Left lung (tissue), 10 donors: ENCODE results near the gene AHDC1. TPM values are rescaled to one million over a fixed set of nuclear protein-coding genes. Genes with fewer than 3 reads are reported as not detected.

Source experiments
- ATAC-seq: fragments of 200-7000 bp; cut with Tn5 transposase; one replicate; pipeline ENCODE4 v1.9.1; 2020; ENCODE audit warnings: moderate library complexity
- DNase-seq, 4 donors: peaks; one replicate each; pipeline ENCODE4 v3.0.0-alpha.2; 2013 to 2020
- H3K27ac ChIP-seq, 2 donors: fragments of 200-600 bp; sonication (generic) in 1 of 2; one replicate each; pipeline versions ENCODE4 v1.5.0 to v1.8.0; 2020 to 2021
- H3K27me3 ChIP-seq, 2 donors: fragments of 200-600 bp; sonication (generic) in 1 of 2; one replicate each; pipeline versions ENCODE4 v1.5.0 to v1.8.0; 2020 to 2021
- H3K36me3 ChIP-seq, 2 donors: fragments of 200-600 bp; sonication (generic) in 1 of 2; one replicate each; pipeline versions ENCODE4 v1.5.0 to v1.8.0; 2020 to 2021
- H3K4me1 ChIP-seq, 2 donors: fragments of 200-600 bp; one replicate each; pipeline ENCODE4 v1.8.0; 2021
- H3K4me3 ChIP-seq, 2 donors: fragments of 200-600 bp; sonication (generic) in 1 of 2; one replicate each; pipeline versions ENCODE4 v1.5.0 to v1.8.0; 2020 to 2021; ENCODE audit warnings: mild to moderate bottlenecking in 1 of 2
- H3K9me3 ChIP-seq, 2 donors: fragments of 200-600 bp; sonication (generic) in 1 of 2; one replicate each; pipeline versions ENCODE4 v1.5.0 to v1.8.0; 2020 to 2021
- intact Hi-C, 2 donors: fragments of 100-400 bp; cut with DNase I; formaldehyde crosslinking; loops; one replicate each; pipeline versions ENCODE4 v1.11.2 to v1.14.2; 2022
- polyA plus RNA-seq, 6 donors: library from polyadenylated mRNA; unstranded; fragments of 120-200 nt; gene quantifications; one replicate each; pipeline ENCODE4 v1.2.1, GENCODE V29; 2013; ENCODE audit not compliant: insufficient read length in 6 of 6
- total RNA-seq, 2 donors: library from RNA; stranded (reverse); fragmentation: NEBNext Ultra II Directional; extraction: Animal tissue kit (Norgen Biotek cat#: 25700); gene quantifications; one replicate each; pipeline ENCODE4 v1.2.1, GENCODE V29; 2021
- TF ChIP-seq, protein P1 (sequence below), 2 donors: fragments of 200-600 bp; sonication (generic) in 1 of 2; IDR thresholded peaks; one replicate each; pipeline versions ENCODE4 v1.5.0 to v1.8.0; 2021; ENCODE audit warnings: antibody characterized with exemption in 2 of 2
- donor health status: DM: no; HTN: yes; CAD: no.
- donor health status: DM: no; HTN: no; CAD: no.

Gene AHDC1
- total and polyA plus RNA-seq, 8 donors, result 32.2 to 48.8 (median 41.2) TPM

- no peaks in the 10 kb centered on the region for H3K36me3 ChIP-seq
- intact Hi-C loops, result no loop called here
- TF ChIP-seq, protein P1, sequence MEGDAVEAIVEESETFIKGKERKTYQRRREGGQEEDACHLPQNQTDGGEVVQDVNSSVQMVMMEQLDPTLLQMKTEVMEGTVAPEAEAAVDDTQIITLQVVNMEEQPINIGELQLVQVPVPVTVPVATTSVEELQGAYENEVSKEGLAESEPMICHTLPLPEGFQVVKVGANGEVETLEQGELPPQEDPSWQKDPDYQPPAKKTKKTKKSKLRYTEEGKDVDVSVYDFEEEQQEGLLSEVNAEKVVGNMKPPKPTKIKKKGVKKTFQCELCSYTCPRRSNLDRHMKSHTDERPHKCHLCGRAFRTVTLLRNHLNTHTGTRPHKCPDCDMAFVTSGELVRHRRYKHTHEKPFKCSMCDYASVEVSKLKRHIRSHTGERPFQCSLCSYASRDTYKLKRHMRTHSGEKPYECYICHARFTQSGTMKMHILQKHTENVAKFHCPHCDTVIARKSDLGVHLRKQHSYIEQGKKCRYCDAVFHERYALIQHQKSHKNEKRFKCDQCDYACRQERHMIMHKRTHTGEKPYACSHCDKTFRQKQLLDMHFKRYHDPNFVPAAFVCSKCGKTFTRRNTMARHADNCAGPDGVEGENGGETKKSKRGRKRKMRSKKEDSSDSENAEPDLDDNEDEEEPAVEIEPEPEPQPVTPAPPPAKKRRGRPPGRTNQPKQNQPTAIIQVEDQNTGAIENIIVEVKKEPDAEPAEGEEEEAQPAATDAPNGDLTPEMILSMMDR (IDR thresholded peaks at IDR 0.05), result no peak
- DNase-seq (no peak), ATAC-seq (no peak)
- H3K4me1 ChIP-seq, result peaks cover 5 to 21% of the 10 kb centered on the region in 2 donors
- H3K4me3 ChIP-seq, result no peak overlapping the region
- H3K27ac ChIP-seq, result no peak overlapping the region
- H3K27me3 ChIP-seq, result no peaks in the 10 kb centered on the region
- no peaks in the 10 kb centered on the region for H3K9me3 ChIP-seq
Observed at GRCh38 chr1:27515626-27516025, 88.3 kb downstream of the AHDC1 start.

- no peak overlapping the region for H3K4me3 ChIP-seq
- H3K36me3 ChIP-seq, result no peaks in the 10 kb centered on the region
- peak overlapping the region in 1 of 2 donors; percentile 49 for H3K27ac ChIP-seq
- ATAC-seq, result peak; percentile 54
- intact Hi-C loops, result no loop called here
- H3K4me1 ChIP-seq, result peaks cover 5 to 14% of the 10 kb centered on the region in 2 donors
- TF ChIP-seq, protein P1 (IDR thresholded peaks at IDR 0.05), result no peak
- no peak for DNase-seq
- H3K9me3 ChIP-seq, result no peaks in the 10 kb centered on the region
- H3K27me3 ChIP-seq, result no peaks in the 10 kb centered on the region
Observed at GRCh38 chr1:27513958-27514357, 90.0 kb downstream of the AHDC1 start.

- H3K9me3 ChIP-seq, result no peaks in the 10 kb centered on the region
- H3K27me3 ChIP-seq, result no peaks in the 10 kb centered on the region
- no peaks in the 10 kb centered on the region for H3K36me3 ChIP-seq
- H3K4me1 ChIP-seq, result peaks cover 5 to 14% of the 10 kb centered on the region in 2 donors
- DNase-seq, result no peak
- no peak overlapping the region for H3K4me3 ChIP-seq
- ATAC-seq, result peak; percentile 35
- intact Hi-C loops, result no loop called here
- H3K27ac ChIP-seq, result peak overlapping the region in 1 of 2 donors; percentile 49
- TF ChIP-seq, protein P1 (IDR thresholded peaks at IDR 0.05), result no peak
Observed at GRCh38 chr1:27513528-27513927, 90.4 kb downstream of the AHDC1 start.

DNA sequence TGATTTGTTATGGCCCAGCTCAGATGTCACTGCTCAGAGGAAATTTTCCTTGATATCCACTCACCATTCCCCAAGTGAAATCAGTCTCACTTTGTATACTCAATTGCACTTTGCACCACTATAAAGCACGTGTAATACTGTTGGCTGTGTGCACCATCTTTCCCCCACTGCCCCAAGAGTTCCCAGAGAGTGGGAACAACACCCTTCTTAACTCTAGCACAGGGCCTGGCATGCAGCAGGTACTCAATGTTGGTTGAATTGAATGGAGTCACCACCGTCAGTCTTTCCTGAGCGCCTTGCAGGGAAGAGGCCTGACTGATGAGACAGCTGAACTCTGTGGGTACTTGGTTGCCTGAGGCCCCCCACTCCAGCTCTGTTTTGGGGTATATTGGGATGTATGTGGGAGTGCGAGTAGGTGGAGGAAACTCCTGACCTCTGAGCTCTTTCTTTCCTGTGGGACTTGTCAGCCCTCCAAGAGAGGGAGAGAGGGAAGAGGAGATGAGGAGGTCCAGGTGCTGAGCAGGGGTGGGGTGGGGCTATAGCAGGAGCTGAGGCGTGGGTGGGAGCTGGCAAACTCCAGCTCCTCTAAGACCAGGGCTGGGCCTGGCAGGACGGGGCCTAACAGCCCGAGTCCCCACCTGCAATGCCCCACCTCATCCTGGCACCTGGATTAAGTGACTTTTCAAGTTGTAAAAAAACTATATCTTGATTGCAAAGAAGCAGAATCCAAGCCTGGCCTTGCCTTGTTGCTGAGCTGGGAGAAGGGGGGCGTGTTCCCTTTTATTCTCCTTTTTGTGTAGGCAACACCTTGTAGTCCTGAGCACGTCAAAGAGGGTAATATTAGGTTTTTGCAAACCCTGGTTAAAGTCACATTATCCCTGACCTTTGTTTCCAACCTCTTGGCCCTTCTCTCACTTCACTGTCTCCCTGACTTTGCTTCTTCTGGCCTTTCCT, 94.5 kb downstream of the AHDC1 start:
- H3K27me3 ChIP-seq, result no peaks in the 10 kb centered on the region
- no peaks in the 10 kb centered on the region for H3K9me3 ChIP-seq
- no peaks in the 10 kb centered on the region for H3K36me3 ChIP-seq
- TF ChIP-seq, protein P1 (IDR thresholded peaks at IDR 0.05), result no peak
- intact Hi-C loops, result no loop called here
- no peak overlapping the region for H3K27ac ChIP-seq
- no peak for DNase-seq
- H3K4me1 ChIP-seq, result peaks cover 13 to 20% of the 10 kb centered on the region in 2 donors
- ATAC-seq, result peak; percentile 54
- no peak overlapping the region for H3K4me3 ChIP-seq

DNA sequence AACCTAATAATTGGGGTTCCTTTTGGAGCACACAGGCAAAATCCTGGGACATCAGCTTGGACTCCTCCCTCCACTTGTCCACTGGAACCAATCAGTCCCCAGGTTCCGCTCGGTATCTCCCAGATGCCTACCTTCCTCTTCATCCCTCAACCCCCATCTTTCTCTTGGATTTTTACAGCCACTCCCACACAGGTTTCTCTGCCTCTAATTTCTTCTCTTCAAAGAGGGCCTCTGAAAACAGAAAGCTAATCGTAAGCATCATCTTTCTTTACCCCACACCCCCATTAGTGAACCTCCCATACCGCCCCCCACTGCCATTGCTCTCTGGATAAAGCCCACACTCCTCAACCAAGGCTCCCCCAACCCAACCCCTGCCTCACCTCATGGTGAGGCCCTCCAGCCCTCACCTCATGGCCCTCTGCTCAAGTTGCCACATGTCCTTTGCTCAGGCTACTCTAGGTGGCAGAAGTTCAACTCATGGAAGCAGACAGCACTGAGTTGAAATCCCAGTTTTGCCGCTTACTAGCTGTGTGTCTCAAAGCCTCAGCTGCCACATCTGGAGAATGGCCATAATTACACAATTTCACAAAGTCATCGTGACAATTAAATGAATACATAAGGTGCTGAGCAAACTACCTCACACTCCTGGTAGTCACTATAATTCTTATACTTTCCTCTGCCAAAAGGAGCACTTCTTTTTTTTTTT, 95.8 kb downstream of the AHDC1 start:
- DNase-seq (no peak), ATAC-seq (no peak)
- H3K27ac ChIP-seq, result no peak overlapping the region
- TF ChIP-seq, protein P1 (IDR thresholded peaks at IDR 0.05), result no peak
- intact Hi-C loops, result no loop called here
- no peak overlapping the region for H3K4me3 ChIP-seq
- H3K4me1 ChIP-seq, result peaks cover 13 to 14% of the 10 kb centered on the region in 2 donors
- H3K36me3 ChIP-seq, result no peaks in the 10 kb centered on the region
- H3K9me3 ChIP-seq, result no peaks in the 10 kb centered on the region
- H3K27me3 ChIP-seq, result no peaks in the 10 kb centered on the region
